Inferior parietal cortex (tissue), 1 donor: Measurements from ENCODE around the gene MAST4.
"Not testable (repeated sequence)": the region's sequence is repeated elsewhere in the genome, so short reads cannot be mapped to it uniquely, and the experiment has no call there.

Experiments
- DNase-seq: peaks from one replicate; pipeline ENCODE4 v3.0.0-alpha.2; 2016; ENCODE audit errors: extremely low spot score

Gene MAST4

DNA sequence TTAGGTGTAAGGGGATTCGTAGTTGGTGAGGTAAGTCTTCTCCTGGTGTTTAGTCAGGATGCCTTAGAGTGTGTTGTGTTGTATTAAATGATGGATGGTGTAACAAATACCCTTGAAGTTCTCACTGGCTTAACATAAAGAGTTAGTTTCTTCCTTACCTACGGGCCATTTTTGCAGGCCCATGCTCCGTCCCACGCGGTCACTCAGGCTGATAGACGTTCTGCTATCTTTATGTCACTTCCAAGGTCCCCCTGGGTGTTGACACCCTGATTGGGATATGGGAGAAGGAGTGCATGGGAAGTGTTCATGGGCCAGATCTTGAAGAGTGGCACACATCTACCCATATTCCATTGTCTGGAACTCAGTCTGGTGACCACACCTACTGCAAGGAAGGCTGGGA lies 214.0 kb downstream of the MAST4 start:
- no peak for DNase-seq

GRCh38 chr5:66810848-66811261 lies 214.7 kb downstream of the MAST4 start:
- no peak for DNase-seq

GRCh38 chr5:66812291-66812690 lies 216.1 kb downstream of the MAST4 start:
- DNase-seq = no peak

DNA sequence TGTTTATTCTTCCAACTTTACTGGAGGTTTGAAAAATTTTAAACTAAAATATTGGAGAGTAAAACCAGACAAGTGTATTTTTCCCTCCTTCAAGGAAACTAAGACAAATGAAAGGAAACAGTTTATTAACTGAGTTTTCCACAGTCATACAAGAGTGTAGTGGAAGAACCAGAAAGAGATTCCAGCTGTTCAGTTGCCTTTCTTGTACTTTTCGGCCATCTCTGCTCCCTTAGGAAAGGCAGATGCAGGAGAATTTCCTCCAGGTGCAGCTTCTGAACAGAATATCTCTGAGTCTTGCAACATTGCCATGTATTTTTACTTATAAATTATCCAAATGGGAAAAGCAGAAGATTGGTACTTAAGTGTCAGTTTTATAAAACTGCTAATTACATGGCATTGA lies 217.1 kb downstream of the MAST4 start:
- DNase-seq = no peak

- peak; percentile 78 for DNase-seq
Observed at GRCh38 chr5:66814146-66814991, 218.2 kb downstream of the MAST4 start.

- no peak for DNase-seq
Observed at GRCh38 chr5:66818304-66818934, 222.2 kb downstream of the MAST4 start.

DNA sequence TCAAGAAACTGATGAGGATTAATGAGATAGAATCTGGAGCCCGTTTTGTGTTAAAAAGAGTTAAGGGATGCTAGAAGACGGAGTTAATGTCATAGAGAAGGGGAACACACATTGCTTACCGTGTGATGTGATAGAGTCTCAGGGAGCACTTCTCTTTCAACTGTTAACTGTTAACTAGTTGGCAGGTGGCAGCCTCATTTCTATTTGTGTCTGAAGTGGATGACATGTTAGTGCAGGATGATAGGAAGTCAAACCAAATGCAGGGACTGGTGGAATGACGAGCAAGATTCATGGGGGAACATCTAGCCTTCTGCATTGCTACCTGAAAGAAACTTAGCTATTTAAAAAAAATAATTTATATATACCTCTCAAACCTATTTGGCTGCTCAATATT lies 222.7 kb downstream of the MAST4 start:
- no peak for DNase-seq

DNA sequence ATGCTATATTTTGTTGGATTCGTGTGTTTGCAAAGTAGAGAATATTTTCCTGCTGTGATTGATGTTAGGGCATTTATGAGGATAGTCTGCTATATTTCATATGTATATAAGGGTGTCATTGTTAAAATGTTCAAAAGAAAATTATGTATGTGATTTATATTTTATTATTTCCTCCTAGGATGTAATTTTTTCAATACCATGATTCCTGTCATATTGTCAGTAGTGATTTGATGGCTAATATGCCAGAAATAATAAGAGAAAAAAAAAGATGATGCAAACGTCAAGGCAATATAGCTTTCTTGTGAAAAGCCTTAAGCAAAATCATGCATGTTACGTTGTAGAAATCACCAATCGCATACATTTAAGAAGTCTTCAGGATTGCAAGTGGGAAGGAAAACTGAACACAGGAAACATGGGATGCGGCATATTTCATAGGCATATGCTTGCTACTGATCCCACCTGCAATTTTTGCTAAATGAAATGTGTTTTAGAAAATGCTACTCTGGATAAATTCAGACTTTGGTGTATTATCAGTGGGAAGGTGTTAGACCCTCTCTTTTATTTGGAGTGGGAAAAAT lies 224.5 kb downstream of the MAST4 start:
- no peak for DNase-seq

- no peak for DNase-seq
Observed at GRCh38 chr5:66821688-66822429, 225.7 kb downstream of the MAST4 start.

- not testable (repeated sequence) for DNase-seq
Observed at GRCh38 chr5:66822906-66823305, 226.7 kb downstream of the MAST4 start.

DNA sequence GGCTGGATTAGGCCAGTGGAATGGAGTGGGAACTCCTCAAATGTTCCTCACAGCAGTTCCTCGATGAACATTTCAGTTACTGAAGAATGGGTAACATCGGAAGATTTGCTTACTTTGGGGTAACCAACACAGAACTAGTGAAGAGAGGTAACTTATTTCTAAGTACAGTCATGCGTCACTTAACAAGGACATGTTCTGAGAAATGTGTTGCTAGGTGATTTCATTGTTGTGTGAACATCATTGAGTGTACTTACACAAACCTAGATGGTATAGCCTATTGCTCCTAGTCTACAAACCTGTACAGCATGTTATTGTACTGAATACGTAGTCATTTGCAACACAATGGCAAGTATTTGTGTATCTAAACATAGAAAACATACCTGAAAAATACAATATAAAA lies 228.3 kb downstream of the MAST4 start:
- DNase-seq = no peak

GRCh38 chr5:66826263-66826662 lies 230.1 kb downstream of the MAST4 start:
- no peak for DNase-seq

DNA sequence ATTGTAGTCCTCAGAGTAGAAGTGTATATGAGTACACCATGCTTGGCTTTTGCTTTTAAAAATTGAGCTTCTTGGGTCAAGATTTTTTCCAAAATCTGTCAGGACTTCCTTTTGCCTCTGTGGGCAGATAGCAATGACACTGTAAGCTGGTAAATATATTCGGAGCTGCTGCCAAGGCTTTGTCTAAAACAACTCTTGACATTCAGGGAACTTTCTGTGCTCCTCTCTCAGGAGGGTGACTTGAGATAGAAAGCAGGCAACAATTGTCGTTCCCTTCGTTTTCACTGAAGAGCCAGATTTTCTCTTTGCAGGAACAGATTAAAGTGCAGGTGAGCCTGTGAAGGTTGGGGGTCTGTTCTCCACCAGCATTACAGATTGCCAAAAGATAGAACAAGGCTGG lies 230.5 kb downstream of the MAST4 start:
- no peak for DNase-seq

DNA sequence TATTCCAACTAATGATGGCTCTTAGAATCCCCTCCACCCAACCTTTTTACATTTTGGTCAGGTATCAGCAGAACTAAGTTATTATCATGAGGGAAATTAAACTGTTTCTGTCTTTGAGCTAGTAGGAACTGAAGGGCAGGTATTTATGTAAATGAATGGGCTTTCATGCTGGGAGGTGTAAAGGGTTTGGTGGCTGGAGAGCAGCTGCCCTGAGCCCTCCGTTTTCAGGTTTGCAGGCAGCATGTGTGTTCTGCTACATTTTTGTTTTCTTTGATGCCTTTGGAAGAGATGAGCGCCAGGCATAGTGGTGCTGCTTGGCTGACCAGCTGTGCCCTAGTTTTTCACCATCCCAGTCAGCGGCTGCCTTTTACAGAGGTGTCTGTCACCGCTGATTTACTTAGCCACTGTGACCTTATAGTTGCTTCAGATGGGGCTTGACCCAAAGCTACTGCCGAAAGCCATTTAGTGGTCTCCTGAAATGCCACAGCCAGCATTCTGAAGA lies 231.9 kb downstream of the MAST4 start:
- DNase-seq = no peak

DNA sequence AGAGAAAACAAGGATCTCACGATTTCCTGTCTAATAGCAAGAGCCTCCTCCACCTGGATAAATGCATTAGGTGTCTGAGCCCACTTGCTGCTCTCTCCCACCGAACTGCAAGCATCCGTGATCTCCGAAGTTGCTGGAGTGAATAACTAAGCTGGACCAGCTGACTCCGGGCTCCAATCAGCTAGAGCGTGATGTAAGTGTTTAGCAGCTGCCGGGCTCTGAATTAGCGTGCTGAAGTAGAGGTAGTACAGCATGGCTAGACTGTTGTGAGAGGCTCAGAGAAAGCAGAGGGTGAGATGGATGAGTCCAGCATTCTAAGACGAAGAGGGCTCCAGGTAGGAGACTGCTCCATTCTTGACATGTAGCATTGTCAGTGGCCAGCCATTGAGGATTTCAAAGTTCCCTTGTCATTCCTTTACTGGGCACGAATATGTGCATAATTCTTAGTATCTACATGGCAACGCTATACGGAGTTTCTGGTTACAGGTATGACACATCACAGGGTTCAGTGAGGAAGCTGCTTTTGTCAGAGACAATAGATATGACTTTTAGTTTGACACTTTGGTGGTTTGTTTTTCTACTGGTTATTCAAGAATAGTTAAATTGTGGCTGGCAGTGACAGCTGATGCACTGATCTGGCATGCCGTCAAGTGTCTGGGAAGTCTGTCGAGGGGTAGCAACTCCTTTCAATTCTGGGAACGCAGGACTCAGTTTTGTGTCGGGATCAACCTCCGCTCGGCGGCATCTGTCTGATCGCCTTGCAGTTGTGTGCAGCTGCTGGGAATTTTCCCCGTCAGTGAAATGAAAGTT lies 232.6 kb downstream of the MAST4 start:
- peak; percentile 82 for DNase-seq

DNA sequence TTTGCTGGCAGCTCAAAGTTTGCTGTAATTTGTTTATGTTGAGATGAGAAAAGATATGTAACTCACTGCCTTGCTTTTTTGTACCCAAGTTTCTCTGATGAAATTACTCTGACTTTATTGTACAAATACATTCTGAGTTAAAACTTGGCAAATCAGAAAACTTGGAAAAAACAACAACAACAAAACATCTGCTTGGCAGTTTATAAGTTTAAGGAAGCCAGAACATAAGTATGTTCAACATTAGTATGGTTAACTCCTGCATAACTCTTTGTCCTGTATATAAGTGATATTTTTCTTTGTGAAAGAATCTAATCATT lies 233.1 kb downstream of the MAST4 start:
- DNase-seq = no peak

DNA sequence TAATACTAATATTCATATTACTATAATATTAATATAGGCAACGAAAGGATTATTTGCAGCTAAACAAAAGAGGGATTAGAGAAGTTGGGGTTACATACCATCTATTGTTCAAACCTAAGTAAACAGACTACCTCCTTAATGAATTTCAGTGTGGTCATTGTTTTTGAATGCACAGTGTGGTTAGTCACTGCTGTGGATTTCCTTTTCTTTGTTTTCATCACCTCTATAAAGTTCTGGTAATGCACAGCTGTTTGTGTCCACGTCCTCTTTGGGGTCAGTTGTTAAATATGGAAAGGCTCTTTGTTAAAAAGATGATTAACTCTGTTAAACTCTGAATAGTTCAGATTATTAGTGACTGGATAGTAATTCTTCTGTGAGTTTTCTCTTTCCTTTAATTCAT lies 233.6 kb downstream of the MAST4 start:
- DNase-seq = no peak

DNA sequence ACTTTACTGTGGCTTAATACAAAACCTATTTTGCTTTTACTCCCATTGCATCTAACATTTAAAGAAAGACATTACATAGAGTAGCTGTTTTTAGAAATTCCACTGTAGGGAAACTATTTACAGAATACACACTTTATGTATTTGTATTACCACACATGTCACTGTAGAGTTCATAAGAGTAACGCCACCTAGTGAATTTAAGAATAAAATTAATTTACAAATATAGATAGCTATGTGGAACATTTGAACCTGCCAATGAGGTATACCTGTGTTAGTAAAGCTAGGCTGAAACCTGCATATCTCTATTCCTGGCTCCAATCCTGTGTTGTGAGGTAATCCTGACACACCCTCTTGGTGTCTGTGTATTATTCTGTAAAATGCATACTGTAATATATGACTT lies 234.4 kb downstream of the MAST4 start:
- DNase-seq = no peak

DNA sequence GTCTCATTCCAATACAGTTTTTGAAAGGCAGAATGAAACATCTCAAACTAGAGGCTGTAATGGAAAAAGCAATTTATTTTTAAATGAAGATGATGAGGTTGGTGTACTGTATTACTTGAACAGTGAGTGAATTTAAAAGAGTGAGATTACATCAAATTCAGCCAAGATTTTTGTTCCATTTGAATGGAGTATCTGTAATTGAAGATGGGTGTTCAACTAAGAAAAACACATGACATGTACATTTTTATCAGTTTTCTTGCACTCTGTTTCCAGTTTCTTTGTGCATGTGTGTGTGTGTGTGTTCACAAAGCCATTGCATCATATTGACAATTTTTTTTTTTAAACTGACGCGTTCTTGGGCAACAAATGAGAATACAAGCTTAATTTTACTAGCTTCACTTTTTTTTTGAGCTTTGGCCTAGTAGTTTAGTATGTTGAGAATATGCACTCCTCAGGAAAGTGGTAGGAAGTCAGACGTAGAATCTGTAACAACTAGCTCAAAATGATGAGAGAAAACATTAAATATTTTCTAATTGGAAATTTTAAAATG lies 243.5 kb downstream of the MAST4 start:
- DNase-seq = no peak

GRCh38 chr5:66840511-66841013 lies 244.4 kb downstream of the MAST4 start:
- no peak for DNase-seq

DNA sequence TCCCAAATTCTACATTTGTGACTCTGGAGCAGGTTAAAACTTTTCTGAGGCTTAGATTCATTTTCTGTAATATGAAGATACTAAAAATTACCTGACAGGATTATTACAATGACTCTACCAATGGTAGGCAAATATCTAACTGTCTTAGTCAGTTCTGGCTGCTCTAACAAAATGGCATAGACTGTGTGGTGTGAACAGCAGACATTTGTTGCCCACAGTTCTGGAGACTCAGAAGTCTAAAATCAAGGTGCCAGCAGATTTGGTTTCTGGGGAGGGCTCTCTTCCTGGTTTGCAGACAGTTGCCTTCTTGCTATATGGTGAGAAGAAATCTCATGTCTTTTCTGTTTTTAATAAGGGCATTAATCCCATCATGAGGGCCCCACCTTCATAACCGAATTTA lies 245.1 kb downstream of the MAST4 start:
- no peak for DNase-seq
